ENCODE results near the gene NNAT. TPM values are rescaled to one million over a fixed set of nuclear protein-coding genes. Genes with fewer than 3 reads are reported as not detected.
A peak's percentile ranks its signal among the peaks of the same experiment; 100 is the strongest.

NNAT gene
- total RNA-seq, 1 experiment from 2014 or later = 43.1 TPM

GRCh38 chr20:37566590-37567330, 45.7 kb downstream of the NNAT start:
- no peak overlapping the region for H3K27ac Mint-ChIP-seq

More at GRCh38 chr20:37566590-37567330, 45.7 kb downstream of the NNAT start:
- Histone ChIP-seq H3K18ac (ENCODE audit: insufficient read length, low read depth, low read length) (no peak overlapping the region), H3K79me1 (ENCODE audit: insufficient read depth, low read depth, low read length, poor library complexity, severe bottlenecking) (no peaks in the 10 kb centered on the region), H4K5ac (ENCODE audit: insufficient read length, low read depth, low read length) (no peak overlapping the region), H3K79me2 (ENCODE audit: insufficient read depth, low read length) (no peaks in the 10 kb centered on the region), H3K27me3 (ENCODE audit: insufficient read depth, low read length) (no peaks in the 10 kb centered on the region), H3K9me3 (ENCODE audit: control insufficient read depth, low read depth, low read length) (no peaks in the 10 kb centered on the region), H4K91ac (ENCODE audit: insufficient read length, low read depth, low read length) (no peak overlapping the region), H3T11ph (ENCODE audit: low read length) (no peak overlapping the region), H2BK5ac (ENCODE audit: insufficient read length, low read length) (no peak overlapping the region), H3K4me1 (ENCODE audit: insufficient read depth, low read length) (peaks cover 7% of the 10 kb centered on the region; the same call in 1 of the 2 replicates), H2AK5ac (ENCODE audit: insufficient read length, low read length) (no peak overlapping the region), H3K23ac (ENCODE audit: insufficient read length, low read depth, low read length) (no peak overlapping the region), H2BK15ac (ENCODE audit: low read depth, low read length) (no peak overlapping the region), H2BK12ac (ENCODE audit: insufficient read length, low read depth, low read length) (no peak overlapping the region), H4K20me1 (ENCODE audit: control insufficient read depth, insufficient read depth, insufficient read length) (no peaks in the 10 kb centered on the region), H2BK120ac (ENCODE audit: low read depth, low read length, poor library complexity, severe bottlenecking) (no peak overlapping the region), H4K8ac (replicated peaks; ENCODE audit: insufficient read length, low read depth, low read length) (no peak overlapping the region), H3K56ac (ENCODE audit: insufficient read length, low read depth, low read length) (no peak overlapping the region), H2AFZ (ENCODE audit: low read length) (no peak overlapping the region), H3K23me2 (ENCODE audit: insufficient read length, low read depth, low read length, poor library complexity, severe bottlenecking) (no peaks in the 10 kb centered on the region), H3K9ac (ENCODE audit: extremely low read depth, insufficient read length, low read length) (no peak overlapping the region), H2BK20ac (ENCODE audit: low read depth, low read length, poor library complexity, severe bottlenecking) (no peak overlapping the region), H3K4ac (ENCODE audit: low read depth, low read length) (no peak overlapping the region), H3K4me2 (ENCODE audit: insufficient read depth, insufficient read length, low read length) (peak overlapping the region; percentile 42), H3K14ac (ENCODE audit: insufficient read depth, low read length) (no peak overlapping the region), H3K27ac (ENCODE audit: insufficient read length, low read depth, low read length) (no peak overlapping the region)
- Mint-ChIP-seq H3K9me3 (no peaks in the 10 kb centered on the region; a peak in 2 of 5 replicates), H3K36me3 (ENCODE audit: insufficient read depth in 1 of 3, low read depth in 3 of 3) (no peaks in the 10 kb centered on the region), H3K4me1 (peaks cover 32 to 43% of the 10 kb centered on the region in 2 experiments), H3K27me3 (ENCODE audit: low read depth) (peaks cover 37% of the 10 kb centered on the region), H3K4me3 (peak overlapping the region in 1 of 2 experiments; percentile 62; a peak in 2 of 5 replicates)
- WGBS (ENCODE audit: extremely low coverage, insufficient read length, low lambda C conversion rate) = no CpG with 5 or more reads among the region's 5 CpGs
- no peak for DNase-seq
- TF ChIP-seq, protein P1, sequence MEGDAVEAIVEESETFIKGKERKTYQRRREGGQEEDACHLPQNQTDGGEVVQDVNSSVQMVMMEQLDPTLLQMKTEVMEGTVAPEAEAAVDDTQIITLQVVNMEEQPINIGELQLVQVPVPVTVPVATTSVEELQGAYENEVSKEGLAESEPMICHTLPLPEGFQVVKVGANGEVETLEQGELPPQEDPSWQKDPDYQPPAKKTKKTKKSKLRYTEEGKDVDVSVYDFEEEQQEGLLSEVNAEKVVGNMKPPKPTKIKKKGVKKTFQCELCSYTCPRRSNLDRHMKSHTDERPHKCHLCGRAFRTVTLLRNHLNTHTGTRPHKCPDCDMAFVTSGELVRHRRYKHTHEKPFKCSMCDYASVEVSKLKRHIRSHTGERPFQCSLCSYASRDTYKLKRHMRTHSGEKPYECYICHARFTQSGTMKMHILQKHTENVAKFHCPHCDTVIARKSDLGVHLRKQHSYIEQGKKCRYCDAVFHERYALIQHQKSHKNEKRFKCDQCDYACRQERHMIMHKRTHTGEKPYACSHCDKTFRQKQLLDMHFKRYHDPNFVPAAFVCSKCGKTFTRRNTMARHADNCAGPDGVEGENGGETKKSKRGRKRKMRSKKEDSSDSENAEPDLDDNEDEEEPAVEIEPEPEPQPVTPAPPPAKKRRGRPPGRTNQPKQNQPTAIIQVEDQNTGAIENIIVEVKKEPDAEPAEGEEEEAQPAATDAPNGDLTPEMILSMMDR (conservative IDR thresholded peaks at IDR 0.05) = no peak
